NCI-H2107 treated with DMSO at 0.1 percent for 48 hours (cell line): ENCODE data around the gene MRPS34.

ENCODE experiments used
- DNase-seq: peaks from one replicate; lab custom pipeline; 2025; ENCODE audit not compliant: unreplicated experiment; lab: John Stamatoyannopoulos, UW

The MRPS34 gene

DNA sequence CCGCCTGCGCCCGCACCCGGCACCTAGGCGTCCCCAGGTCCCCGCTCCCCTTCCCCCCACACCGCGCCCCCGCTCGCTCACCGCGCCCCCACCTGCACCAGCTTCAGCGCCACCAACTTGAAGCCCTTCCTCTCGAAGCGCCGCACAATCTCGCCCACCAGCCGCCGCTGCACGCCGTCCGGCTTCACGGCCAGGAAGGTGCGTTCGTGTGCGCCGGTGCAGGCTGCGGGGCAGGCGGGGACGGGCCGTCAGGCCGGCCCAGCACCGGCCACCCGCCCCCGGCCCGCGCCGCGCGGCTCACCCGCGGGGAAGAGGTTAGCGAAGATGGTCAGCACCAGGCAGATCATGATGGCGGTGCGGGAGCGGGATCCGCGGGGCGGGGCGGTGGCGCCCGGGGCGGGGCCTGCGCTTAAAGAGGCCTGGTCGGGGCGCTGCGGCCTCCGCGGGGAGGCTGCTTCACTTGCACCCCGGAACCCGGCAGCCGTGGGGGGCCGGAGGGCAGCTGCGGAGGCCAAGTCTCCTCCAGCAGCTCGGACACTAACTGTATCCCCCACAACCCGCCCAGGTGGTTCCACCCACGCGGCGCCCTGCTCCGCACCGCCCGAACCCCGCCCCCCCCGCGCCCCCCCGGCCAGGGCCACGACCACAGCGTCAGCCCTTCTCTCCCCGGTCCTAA lies 1.6 kb downstream of the MRPS34 start, which contains the start of gene NME3:
Gene NME3 (minus strand): TSS at position 356 of the 676 bp plus-strand sequence. CDS start 9 bp downstream, at position 347.
- DNase-seq = peak; percentile 9

DNA sequence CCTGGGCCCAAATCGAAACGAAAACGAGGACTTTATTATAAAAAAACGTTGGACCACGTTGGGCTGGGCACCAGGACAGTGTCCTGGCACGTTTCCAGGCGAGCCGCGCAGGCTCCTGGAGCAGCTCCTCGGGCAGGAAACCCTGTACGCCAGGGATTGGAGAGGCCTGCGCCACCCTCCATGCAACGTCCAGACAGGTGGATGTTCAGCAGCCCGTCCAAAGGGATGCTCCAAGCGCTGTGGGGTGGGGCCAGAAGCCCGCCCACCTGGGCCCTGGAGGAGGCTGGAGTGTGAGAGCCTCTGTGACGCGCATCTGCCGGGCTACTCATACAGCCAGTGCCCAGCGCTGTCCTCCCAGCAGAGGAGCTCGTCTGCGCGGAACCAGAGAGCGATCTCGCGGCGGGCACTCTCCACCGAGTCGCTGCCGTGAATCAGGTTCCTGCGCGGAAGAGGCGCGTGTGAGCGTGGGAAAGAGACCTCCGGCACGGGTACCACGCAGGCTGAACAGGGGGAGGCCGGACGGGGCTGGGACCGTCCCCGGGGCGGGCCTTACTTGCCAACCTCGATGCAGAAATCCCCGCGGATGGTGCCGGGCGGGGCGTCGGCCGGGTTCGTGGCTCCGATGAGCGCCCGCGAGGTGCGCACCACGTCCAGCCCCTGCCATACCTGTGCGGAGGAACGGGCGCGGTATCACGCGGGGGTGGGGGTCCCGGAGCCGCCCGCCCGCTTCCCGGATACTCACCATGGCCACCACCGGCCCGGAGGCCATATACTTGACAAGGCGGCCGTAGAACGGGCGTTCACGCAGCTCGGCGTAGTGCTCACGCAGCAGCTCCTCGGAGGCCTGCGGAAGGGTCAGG lies 2.4 kb downstream of the MRPS34 start:
- DNase-seq = peak; percentile 33

DNA sequence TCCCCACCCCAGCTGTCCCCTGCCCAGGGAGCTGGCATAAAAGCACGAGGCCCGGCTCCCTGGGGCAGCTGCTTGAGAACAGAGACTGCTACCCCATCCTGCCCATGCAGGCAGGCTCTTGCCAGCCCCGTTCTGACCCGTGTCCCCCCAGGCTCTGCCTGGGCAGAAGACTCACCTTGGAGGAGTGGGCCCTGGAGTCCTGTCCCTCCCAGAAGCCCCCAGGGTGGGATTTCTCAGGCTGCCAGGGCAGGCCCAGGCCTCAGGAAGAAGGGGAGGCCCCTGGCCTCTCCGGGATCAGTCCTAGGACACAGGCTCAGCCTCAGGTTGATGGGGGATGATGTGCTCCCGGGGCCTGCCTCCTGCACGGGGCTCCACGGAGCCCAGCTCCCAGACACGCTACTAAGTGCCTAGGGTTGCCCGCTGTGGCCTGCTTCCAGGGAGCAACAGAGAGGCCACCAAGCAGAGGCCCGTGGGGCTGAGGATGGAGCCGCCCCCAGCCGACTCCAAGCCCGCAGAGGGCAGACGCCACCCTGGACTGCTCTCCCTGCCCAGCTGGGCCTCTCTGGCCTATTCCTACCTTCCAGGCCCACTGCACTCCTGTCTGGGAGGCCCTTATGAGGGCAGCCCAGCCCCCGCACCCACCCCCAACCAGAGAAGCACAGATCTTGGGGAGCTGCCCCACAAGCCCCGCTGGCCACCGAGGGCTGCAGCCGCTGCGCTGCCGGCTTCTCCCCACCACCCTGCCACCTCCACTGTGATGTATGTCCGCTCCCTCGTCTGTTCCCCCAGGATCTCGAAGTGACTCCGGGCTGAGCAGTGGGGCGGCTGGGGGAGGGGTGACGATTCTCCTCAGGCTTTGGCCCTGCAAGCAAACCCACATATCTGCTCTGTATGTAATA lies 3.3 kb downstream of the MRPS34 start:
- DNase-seq = no peak

DNA sequence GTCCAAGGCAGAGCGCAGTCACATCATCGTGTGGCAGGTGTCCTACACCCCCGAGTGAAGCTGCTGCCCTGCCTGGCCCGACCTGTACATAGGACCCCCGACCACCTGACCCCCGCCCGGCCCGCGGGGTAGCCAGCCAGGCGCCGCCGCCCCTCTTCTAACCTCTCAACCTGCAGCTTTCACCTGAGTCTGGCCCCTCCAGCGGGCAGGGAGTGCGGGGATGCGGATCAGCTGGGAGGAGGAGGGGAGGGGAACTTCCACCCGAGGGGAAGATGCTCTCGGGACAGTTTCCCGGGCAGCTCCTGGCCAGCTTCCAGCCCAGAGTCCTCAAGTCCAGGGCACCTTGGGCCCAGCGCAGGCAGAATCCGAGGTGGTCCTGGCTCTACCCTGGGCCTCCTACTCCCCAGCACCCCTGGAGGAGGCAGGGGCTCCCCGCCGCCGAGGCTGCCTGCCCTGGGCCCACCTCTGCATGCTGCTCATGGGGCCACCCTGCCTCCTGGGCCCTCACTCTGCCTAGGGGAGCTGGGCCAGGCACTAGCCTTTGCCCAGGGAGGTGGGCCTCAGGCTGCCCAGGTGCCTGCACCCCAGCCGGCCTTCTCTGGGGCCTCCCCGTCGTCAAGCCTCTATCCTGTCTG lies 4.0 kb downstream of the MRPS34 start:
- DNase-seq = no peak

DNA sequence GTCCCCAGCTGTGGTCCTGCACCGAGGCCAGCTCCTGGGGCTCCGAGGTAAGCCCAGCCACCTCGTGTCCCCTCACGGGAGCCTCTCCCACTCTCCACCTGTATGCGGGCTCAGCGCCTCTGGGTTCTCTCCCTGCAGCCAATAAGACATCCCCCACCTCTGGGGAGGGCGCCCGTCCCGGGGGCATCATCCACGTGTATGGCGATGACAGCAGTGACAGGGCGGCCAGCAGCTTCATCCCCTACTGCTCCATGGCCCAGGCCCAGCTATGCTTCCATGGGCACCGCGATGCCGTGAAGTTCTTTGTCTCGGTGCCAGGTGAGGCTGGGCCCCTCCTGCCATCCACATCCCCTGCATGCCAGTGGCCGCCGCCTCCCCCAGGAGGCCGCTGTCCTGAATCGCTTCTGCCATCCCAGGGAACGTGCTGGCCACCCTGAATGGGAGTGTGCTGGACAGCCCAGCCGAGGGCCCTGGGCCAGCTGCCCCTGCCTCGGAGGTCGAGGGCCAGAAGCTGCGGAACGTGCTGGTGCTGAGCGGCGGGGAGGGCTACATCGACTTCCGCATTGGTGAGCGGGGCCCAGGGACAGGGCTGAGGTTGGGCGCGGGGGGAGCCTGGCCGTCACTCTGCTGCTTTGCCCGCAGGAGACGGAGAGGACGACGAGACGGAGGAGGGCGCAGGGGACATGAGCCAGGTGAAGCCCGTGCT lies 4.7 kb downstream of the MRPS34 start:
- DNase-seq = no peak

DNA sequence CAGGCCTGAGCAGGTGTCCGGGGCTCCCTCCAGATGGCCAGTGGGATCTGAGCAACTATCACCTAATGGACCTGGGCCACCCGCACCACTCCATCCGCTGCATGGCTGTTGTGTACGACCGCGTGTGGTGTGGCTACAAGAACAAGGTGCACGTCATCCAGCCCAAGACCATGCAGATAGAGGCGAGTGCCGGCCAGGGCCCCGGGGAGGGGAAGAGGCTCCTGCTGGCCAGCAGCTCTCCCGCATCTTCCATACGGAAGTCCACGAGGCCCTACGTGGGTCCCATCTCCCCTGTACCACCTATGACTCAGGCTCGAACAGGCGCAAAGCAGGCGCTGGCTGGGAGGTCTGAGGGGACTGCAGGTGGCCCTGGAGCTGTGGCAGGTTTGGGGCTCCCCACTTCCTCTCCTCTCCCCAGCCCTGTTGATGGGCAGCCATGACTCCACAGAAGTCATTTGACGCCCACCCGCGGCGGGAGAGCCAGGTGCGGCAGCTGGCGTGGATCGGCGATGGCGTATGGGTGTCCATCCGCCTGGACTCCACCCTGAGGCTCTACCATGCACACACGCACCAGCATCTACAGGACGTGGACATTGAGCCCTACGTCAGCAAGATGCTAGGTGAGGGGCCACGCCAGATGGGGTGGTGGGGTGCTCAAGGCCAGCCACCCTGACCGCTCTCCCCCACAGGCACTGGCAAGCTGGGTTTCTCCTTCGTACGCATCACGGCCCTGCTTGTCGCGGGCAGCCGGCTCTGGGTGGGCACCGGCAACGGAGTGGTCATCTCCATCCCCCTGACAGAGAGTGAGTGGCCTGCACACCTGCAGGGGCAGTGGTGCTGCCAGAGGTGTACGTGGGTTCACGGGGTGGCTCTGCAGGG lies 5.6 kb downstream of the MRPS34 start:
- no peak for DNase-seq

DNA sequence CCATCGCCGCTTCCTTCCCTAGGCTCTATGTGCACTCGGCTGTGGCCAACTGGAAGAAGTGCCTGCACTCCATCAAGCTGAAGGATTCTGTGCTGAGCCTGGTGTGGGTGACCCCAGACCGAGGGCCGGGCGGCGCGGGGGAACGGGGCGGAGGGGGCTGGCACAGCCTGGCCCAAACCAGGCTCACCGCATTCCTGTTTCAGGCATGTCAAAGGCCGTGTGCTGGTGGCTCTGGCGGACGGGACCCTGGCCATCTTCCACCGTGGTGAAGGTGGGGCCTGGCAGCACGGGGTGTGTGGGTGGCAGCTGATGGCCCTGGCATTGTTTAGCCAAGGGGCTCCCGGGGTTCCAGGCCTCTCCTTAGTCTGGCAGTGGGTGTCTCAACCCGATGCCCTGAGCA lies 6.2 kb downstream of the MRPS34 start:
- no peak for DNase-seq

DNA sequence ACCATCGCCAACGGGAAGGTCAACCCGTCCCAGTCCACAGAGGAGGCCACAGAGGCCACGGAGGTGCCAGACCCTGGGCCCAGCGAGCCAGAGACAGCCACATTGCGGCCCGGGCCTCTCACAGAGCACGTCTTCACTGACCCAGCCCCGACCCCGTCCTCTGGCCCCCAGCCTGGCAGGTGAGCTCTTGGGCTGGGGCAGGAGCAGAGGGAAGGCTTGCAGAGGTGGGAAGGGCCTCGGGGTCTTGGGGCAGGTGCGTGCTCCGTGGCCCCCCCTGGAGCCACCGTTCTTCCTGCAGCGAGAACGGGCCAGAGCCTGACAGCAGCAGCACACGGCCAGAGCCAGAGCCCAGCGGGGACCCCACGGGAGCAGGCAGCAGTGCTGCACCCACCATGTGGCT lies 6.7 kb downstream of the MRPS34 start:
- no peak for DNase-seq

DNA sequence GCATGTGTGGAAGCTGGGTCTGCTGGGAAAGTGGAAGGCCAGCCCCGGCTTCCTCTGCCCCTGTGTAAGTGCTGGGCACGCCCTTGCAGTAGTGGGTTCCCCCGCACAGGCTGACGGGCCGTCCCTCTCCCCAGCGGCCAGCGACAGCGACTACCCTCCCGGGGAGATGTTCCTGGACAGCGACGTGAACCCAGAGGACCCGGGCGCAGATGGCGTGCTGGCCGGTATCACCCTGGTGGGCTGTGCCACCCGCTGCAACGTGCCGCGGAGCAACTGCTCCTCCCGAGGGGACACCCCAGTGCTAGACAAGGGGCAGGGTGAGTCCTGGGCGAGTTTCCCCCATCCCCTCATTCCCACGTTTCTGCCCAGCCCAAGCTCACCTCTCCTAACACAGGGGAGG lies 7.1 kb downstream of the MRPS34 start:
- no peak for DNase-seq

DNA sequence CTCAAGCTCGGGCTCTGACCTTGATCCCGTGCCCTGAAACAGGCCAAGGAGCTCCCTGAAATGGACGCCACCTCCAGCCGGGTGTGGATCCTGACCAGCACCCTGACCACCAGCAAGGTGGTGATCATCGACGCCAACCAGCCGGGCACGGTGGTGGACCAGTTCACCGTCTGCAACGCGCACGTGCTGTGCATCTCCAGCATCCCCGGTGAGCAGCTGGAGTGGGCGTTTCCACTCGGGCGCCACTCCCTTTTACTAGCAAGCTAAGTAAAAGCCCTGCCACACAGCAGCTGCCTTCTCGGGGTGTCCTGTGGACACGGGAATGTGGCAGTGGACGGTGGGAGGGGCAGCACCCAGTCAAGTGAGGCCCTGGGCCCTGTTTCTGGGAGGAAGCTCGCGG lies 8.0 kb downstream of the MRPS34 start:
- no peak for DNase-seq

DNA sequence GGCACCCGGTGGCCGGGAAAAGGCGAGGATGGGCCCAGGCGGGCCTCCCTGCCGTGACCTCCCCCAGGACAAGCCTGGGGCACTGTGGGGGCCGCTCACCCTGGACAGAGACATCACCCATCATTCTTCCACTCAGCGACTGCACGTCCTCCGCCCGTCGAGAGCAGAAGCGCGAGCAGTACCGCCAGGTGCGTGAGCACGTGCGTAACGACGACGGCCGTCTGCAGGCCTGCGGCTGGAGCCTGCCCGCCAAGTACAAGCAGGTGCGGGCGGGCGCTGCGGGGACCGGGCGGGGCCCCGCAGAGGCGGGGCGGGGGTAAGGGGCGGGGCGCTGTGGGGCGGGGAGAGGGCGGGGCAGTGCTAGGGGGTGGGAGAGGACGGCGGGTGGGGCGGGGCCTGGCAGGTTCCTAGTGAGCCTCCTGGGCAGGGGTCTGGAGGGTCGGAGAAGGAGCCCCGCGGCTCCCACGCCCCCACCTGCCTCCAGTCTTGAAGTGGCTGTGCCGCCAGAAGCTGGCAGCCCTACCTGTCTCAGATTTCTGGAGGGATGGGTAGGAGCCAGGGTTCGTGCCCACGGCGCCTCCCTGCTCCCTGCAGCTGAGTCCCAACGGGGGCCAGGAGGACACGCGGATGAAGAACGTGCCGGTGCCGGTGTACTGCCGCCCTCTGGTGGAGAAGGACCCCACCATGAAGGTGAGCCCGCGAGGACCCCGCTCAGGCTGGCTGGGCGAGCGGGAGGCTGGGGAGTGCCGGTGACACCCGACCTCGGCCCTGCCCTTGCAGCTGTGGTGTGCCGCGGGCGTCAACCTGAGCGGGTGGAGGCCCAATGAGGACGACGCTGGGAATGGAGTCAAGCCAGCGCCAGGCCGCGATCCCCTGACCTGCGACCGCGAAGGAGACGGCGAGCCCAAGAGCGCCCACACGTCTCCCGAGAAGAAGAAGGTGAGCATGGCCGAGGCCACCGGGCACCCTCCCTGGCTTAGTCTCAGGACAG lies 9.1 kb downstream of the MRPS34 start:
- DNase-seq = no peak

DNA sequence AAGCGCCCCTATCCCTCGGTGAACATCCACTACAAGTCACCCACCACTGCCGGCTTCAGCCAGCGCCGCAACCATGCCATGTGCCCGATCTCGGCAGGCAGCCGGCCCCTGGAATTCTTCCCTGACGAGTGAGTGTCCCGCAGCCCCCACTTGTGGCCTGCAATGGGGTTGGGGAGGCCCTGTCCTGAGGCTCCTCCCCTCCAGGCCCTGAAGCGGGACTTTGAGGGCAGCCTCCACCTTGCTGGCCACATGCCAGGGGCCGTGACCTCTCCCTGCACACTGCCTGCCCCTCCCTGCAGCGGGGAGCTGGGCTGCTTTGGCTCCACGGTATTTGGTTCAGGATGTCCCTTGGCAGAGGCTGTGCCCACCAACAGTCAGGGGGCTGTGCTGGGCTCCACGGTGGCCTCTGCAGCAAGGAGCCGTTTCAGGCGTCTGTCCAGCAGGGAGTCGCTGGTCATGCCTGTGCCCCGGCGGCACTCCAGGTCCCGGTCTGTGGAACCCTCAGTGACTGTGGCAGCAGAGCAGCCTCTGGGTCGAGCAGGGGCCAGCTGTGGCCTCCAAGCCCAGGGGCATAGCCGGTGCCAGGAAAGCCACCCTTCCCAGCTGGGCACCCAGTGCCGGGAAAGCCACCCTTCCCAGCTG lies 9.9 kb downstream of the MRPS34 start:
- DNase-seq = no peak

DNA sequence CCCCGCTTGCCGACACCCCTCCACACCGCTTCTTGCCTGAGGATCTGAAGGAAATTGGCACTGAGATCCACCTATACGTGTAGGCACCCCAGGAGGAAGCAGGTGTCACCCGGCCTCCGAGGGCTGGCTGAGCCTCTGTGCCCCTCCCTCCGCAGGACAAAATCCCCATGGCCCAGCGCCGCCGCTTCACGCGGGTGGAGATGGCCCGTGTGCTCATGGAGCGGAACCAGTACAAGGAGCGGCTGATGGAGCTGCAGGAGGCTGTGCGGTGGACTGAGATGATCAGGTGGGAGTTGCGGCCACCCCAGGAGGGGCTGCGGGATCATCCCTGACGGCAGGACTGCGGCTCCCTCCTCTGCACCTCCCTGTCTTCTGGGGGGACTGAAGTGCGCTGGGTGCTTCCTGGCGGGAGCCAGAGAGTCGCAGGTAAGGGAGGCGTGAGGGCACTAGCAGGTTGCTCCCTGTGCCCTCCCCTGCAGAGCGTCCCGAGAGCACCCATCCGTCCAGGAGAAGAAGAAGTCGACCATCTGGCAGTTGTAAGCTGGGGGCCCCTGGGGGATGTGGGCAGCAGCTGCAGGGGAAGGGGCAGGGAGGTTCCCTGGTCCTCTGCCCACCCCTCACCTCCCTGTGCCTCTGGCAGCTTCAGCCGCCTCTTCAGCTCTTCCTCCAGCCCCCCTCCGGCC lies 10.6 kb downstream of the MRPS34 start:
- no peak for DNase-seq

DNA sequence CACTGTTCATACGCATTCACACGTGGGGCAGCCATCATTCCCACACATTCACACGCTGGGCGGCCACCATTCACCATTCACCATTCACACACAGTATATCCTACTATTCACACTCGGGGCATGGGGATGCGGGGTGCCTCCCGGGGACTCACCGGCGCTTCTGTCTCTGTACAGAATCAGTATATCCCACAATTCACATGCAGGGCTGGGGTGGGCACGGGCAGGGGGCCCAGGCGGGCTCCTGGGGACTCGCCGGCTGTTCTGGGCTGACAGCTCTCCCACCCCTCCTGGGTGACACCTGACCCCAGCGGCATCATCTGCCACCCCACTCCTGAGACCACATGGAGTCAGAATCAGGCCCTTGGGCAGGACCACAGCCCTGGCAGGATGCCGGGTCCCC lies 11.2 kb downstream of the MRPS34 start:
- DNase-seq = no peak

DNA sequence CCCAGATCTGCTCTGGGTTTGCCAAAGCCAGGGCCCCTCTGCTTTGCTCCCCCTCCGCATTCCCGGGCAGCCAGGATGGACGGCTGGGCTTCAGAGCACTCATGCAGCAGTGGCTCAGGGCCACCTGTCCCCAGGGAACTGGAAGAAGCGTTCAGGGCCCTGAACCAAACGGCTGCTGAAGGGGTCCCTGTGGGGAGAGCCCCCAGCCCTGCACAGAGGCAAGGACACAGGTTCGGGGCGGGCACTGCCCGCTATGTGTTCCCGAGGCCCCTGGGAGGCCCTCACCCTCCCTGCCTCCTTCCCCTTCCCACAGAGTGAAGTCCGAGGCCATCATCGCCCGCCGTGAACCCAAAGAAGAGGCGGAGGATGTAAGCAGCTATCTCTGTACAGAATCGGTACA lies 12.0 kb downstream of the MRPS34 start:
- no peak for DNase-seq

DNA sequence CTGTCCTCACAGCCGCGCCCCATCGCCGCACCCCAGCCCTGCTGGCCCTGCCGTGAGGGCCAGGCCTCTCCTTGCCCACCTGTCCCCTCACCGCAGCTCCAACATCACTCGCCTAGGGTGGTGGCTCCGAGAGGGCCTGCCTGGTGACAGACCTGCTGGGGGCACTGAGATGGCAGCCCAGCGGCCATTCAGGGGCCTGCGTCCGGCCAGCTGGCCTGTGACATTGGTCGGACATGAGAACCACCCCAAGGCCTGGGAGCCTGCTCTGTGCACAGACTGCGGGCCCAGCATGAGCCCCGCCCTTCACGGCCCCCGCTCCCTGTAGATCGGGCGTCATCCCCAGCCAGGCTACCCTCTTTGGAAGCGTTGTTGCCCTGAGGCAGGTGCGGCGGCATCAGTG lies 13.4 kb downstream of the MRPS34 start:
- no peak for DNase-seq

DNA sequence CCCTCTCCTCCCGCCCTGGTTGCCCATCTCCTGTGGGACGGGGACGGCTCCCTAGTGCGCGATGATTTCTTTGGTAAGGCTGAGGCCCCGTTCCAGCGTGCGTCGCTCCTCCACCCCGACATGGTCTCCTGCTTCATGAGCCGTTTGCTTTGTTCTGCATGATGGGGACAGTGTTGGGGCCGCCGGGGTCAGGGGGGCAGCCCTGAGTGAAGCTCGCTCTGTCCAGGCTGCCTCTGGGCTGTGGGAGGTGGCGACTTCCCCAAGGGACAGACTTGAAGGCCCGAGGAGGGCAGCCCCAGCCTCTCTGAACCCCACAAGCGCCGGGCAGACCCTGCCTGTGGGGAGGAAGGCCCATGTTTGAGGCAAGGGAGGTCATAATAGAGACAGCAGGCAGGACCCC lies 14.0 kb downstream of the MRPS34 start:
- no peak for DNase-seq
